Measurements from ENCODE around the gene FRMD4A.

Gene FRMD4A

GRCh38 chr10:14330388-14331061 lies at the start of gene FRMD4A:
TSS of gene FRMD4A (minus strand) at chr10:14330924.
- no peak for DNase-seq

GRCh38 chr10:14379556-14380280 lies 49.0 kb upstream of the FRMD4A start:
- no peak for DNase-seq

GRCh38 chr10:14378387-14378960 lies 47.8 kb upstream of the FRMD4A start:
- no peak for DNase-seq

- DNase-seq, result no peak
Measured at GRCh38 chr10:14377591-14378175, 47.0 kb upstream of the FRMD4A start.

- no peak for DNase-seq
Measured at GRCh38 chr10:14374745-14375445, 44.2 kb upstream of the FRMD4A start.

GRCh38 chr10:14372606-14373005 lies 41.9 kb upstream of the FRMD4A start:
- no peak for DNase-seq

GRCh38 chr10:14371581-14371980 lies 40.9 kb upstream of the FRMD4A start:
- no peak for DNase-seq

GRCh38 chr10:14370894-14371293 lies 40.2 kb upstream of the FRMD4A start:
- no peak for DNase-seq

GRCh38 chr10:14369906-14370305 lies 39.2 kb upstream of the FRMD4A start:
- no peak for DNase-seq

- no peak for DNase-seq
Measured at GRCh38 chr10:14366760-14367159, 36.0 kb upstream of the FRMD4A start.

GRCh38 chr10:14365266-14365665 lies 34.5 kb upstream of the FRMD4A start:
- DNase-seq, result no peak

- DNase-seq, result no peak
Measured at GRCh38 chr10:14362104-14362503, 31.4 kb upstream of the FRMD4A start.

GRCh38 chr10:14360961-14361360 lies 30.2 kb upstream of the FRMD4A start:
- no peak for DNase-seq

GRCh38 chr10:14360515-14360914 lies 29.8 kb upstream of the FRMD4A start:
- no peak for DNase-seq

- no peak for DNase-seq
Measured at GRCh38 chr10:14358886-14359573, 28.3 kb upstream of the FRMD4A start.

GRCh38 chr10:14356921-14357320 lies 26.2 kb upstream of the FRMD4A start:
- no peak for DNase-seq

- DNase-seq, result no peak
Measured at GRCh38 chr10:14355750-14356149, 25.0 kb upstream of the FRMD4A start.

- DNase-seq, result no peak
Measured at GRCh38 chr10:14353291-14353913, 22.7 kb upstream of the FRMD4A start.

- no peak for DNase-seq
Measured at GRCh38 chr10:14350006-14350405, 19.3 kb upstream of the FRMD4A start.

GRCh38 chr10:14349081-14349480 lies 18.4 kb upstream of the FRMD4A start:
- no peak for DNase-seq

GRCh38 chr10:14345262-14345661 lies 14.5 kb upstream of the FRMD4A start:
- no peak for DNase-seq
